HPDE6-E6E7 (cell line): ENCODE results near the gene KLF15.

ENCODE experiments used
- DNase-seq: peaks from one replicate; pipeline ENCODE4 v3.0.0; 2011; ENCODE audit warnings: missing footprints; ENCODE audit errors: extremely low spot score

Gene KLF15

GRCh38 chr3:126360714-126361060 is 3.5 kb upstream of the KLF15 start:
- DNase-seq = no peak

- no peak for DNase-seq
Measured at GRCh38 chr3:126360046-126360713, 3.0 kb upstream of the KLF15 start.

- no peak for DNase-seq
Measured at GRCh38 chr3:126358816-126359181, 1.6 kb upstream of the KLF15 start.

- DNase-seq = no peak
Measured at GRCh38 chr3:126358038-126358815, 1.0 kb upstream of the KLF15 start.

GRCh38 chr3:126356373-126357264 is 589 bp downstream of the KLF15 start:
- no peak for DNase-seq

GRCh38 chr3:126355777-126356372 is 1.3 kb downstream of the KLF15 start:
- DNase-seq = no peak

GRCh38 chr3:126355251-126355650 is 2.0 kb downstream of the KLF15 start:
- DNase-seq = no peak

- DNase-seq = no peak
Measured at GRCh38 chr3:126354776-126355175, 2.4 kb downstream of the KLF15 start.

GRCh38 chr3:126353694-126354321 is 3.4 kb downstream of the KLF15 start:
- no peak for DNase-seq

- no peak for DNase-seq
Measured at GRCh38 chr3:126352476-126353454, 4.4 kb downstream of the KLF15 start.

- no peak for DNase-seq
Measured at GRCh38 chr3:126351771-126352475, 5.3 kb downstream of the KLF15 start.

GRCh38 chr3:126351086-126351770 is 6.0 kb downstream of the KLF15 start:
- no peak for DNase-seq

- no peak for DNase-seq
Measured at GRCh38 chr3:126350502-126351085, 6.6 kb downstream of the KLF15 start.

- DNase-seq = no peak
Measured at GRCh38 chr3:126349611-126350501, 7.4 kb downstream of the KLF15 start.

- no peak for DNase-seq
Measured at GRCh38 chr3:126349071-126349470, 8.1 kb downstream of the KLF15 start.

GRCh38 chr3:126348308-126348920 is 8.8 kb downstream of the KLF15 start:
- no peak for DNase-seq

GRCh38 chr3:126347543-126348161 is 9.6 kb downstream of the KLF15 start:
- DNase-seq = no peak
